ENCODE results near the gene DYRK3. TPM values are rescaled to one million over a fixed set of nuclear protein-coding genes. Genes with fewer than 3 reads are reported as not detected.

Gene DYRK3
- total and polyA plus RNA-seq, 9 of the 15 experiments (the other 6 are each of a cell fraction or from before 2014, with no cell fraction given) = 4.5 to 33.7 (median 25.7) TPM

DNA sequence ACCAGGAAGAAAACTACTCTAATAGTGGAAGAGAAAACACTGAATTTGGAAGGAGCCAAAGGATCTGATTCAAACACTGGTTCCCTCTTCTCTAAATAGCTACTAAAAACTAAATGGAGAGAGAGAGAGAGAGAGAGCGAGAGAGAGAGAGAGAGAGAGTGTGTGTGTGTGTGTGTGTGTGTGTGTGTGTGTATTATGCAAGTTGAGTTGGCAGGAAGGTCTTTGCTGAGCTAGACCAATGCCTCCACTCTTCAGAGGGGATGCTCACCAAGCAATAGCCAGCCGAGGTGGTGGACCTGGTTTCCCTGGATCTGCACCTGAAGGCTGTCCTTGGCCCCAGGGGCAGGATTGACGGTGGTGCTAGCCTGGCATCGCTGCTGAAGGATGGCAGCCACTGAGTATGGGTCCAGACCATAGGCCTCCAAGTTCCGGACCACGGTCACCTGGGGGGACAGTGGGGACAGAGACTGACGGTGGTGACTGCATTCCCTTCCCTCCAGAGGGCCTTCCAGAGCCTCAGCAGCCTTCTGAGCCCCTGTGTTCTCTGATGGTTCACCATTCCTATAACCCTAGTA is 41.9 kb upstream of the DYRK3 start:
- in situ Hi-C loops (cut with MboI) (loop anchor here (25.0 kb wide), 1 partner anchor 431 kb away; no protein-coding TSS in a partner anchor), intact Hi-C loops (cut with micrococcal nuclease) (no loop called here)
- Histone ChIP-seq H4K20me1 (replicated peaks; ENCODE audit: control insufficient read depth, insufficient read depth, low read length) (no peaks in the 10 kb centered on the region), H3K9me1 (ENCODE audit: control insufficient read depth, insufficient read depth, low read length) (no peaks in the 10 kb centered on the region), H3K27ac (ENCODE audit: extremely low read depth, low read depth, low read length) (no peak overlapping the region), H3K9ac (ENCODE audit: insufficient read depth in 1 of 2, low read depth in 2 of 2, low read length in 2 of 2) (no peak overlapping the region), H3K27me3 (ENCODE audit: control insufficient read depth in 2 of 2, insufficient read depth in 2 of 2, low read length in 2 of 2) (no peaks in the 10 kb centered on the region), H3K4me2 (ENCODE audit: insufficient read depth, low read length) (no peak overlapping the region), H3K4me1 (replicated peaks in 1 of 2; ENCODE audit: control insufficient read depth in 2 of 2, insufficient read depth in 2 of 2, low read length in 2 of 2) (peaks cover 0 to 14% of the 10 kb centered on the region in 2 experiments; a peak in 2 of 5 replicates), H3K4me3 (no peak overlapping the region), H2AFZ (ENCODE audit: low read depth, low read length) (no peak overlapping the region), H3K79me2 (ENCODE audit: control insufficient read depth, insufficient read depth, low read length) (no peaks in the 10 kb centered on the region), H3K36me3 (ENCODE audit: control insufficient read depth, insufficient read depth, low read length) (peaks cover 92% of the 10 kb centered on the region), H3K9me3 (replicated peaks; ENCODE audit: control insufficient read depth, insufficient read depth, low read depth, low read length) (no peaks in the 10 kb centered on the region)
- ChIA-PET CTCF (ENCODE audit: low intra/inter-chr PET ratio) (no interaction called here), POLR2A (interaction anchor here (0.6 to 1.1 kb wide), 2 partner anchors 12 to 322 kb away, joined by 3 read pairs; no protein-coding TSS in a partner anchor)
- whole genome bisulfite sequencing (ENCODE audit: insufficient coverage, low coverage, missing lambda C conversion rate) = 86% methylated on average over 7 of the region's 7 CpGs
- ATAC-seq = no peak
- TF ChIP-seq SAFB2 (IDR thresholded peaks at IDR 0.05; ENCODE audit: borderline replicate concordance, low read depth, low read length, severe bottlenecking) (no peak), KLF1 (tag; IDR thresholded peaks at IDR 0.05) (no peak), POLR3A (IDR thresholded peaks at IDR 0.05; ENCODE audit: borderline replicate concordance, extremely low read depth, insufficient read depth, insufficient read length) (no peak), CBFA2T2 (conservative IDR thresholded peaks at IDR 0.05) (no peak), POLR2B (IDR thresholded peaks at IDR 0.05; ENCODE audit: low read depth, partially characterized antibody) (no peak), CREBBP (IDR thresholded peaks at IDR 0.05; ENCODE audit: low read depth, low read length) (no peak), SRSF9 (IDR thresholded peaks at IDR 0.05; ENCODE audit: borderline replicate concordance, low read depth, low read length) (no peak), HNRNPLL (IDR thresholded peaks at IDR 0.05; ENCODE audit: low read depth, low read length, poor library complexity, severe bottlenecking) (no peak), THRAP3 (IDR thresholded peaks at IDR 0.05; ENCODE audit: borderline replicate concordance) (no peak), SMARCE1 (IDR thresholded peaks at IDR 0.05) (no peak), NUFIP1 (IDR thresholded peaks at IDR 0.05; ENCODE audit: partially characterized antibody) (no peak)
- TF ChIP-seq, protein P1, sequence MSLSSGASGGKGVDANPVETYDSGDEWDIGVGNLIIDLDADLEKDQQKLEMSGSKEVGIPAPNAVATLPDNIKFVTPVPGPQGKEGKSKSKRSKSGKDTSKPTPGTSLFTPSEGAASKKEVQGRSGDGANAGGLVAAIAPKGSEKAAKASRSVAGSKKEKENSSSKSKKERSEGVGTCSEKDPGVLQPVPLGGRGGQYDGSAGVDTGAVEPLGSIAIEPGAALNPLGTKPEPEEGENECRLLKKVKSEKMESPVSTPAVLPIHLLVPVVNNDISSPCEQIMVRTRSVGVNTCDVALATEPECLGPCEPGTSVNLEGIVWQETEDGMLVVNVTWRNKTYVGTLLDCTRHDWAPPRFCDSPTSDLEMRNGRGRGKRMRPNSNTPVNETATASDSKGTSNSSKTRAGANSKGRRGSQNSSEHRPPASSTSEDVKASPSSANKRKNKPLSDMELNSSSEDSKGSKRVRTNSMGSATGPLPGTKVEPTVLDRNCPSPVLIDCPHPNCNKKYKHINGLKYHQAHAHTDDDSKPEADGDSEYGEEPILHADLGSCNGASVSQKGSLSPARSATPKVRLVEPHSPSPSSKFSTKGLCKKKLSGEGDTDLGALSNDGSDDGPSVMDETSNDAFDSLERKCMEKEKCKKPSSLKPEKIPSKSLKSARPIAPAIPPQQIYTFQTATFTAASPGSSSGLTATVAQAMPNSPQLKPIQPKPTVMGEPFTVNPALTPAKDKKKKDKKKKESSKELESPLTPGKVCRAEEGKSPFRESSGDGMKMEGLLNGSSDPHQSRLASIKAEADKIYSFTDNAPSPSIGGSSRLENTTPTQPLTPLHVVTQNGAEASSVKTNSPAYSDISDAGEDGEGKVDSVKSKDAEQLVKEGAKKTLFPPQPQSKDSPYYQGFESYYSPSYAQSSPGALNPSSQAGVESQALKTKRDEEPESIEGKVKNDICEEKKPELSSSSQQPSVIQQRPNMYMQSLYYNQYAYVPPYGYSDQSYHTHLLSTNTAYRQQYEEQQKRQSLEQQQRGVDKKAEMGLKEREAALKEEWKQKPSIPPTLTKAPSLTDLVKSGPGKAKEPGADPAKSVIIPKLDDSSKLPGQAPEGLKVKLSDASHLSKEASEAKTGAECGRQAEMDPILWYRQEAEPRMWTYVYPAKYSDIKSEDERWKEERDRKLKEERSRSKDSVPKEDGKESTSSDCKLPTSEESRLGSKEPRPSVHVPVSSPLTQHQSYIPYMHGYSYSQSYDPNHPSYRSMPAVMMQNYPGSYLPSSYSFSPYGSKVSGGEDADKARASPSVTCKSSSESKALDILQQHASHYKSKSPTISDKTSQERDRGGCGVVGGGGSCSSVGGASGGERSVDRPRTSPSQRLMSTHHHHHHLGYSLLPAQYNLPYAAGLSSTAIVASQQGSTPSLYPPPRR (CRISPR knock-in tag; IDR thresholded peaks at IDR 0.05; ENCODE audit: borderline replicate concordance) = no peak
- TF ChIP-seq, protein P2, sequence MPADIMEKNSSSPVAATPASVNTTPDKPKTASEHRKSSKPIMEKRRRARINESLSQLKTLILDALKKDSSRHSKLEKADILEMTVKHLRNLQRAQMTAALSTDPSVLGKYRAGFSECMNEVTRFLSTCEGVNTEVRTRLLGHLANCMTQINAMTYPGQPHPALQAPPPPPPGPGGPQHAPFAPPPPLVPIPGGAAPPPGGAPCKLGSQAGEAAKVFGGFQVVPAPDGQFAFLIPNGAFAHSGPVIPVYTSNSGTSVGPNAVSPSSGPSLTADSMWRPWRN (IDR thresholded peaks at IDR 0.05; ENCODE audit: low read depth) = no peak
- TF ChIP-seq, protein P3, sequence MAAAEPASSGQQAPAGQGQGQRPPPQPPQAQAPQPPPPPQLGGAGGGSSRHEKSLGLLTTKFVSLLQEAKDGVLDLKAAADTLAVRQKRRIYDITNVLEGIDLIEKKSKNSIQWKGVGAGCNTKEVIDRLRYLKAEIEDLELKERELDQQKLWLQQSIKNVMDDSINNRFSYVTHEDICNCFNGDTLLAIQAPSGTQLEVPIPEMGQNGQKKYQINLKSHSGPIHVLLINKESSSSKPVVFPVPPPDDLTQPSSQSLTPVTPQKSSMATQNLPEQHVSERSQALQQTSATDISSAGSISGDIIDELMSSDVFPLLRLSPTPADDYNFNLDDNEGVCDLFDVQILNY (CRISPR knock-in tag; IDR thresholded peaks at IDR 0.05) = no peak
- FAIRE-seq = no peak
- no peak for DNase-seq (ENCODE audit: extremely low read depth in 1 of 4, low spot score in 3 of 4)
- no TSS peak for BruUV-seq (replicated peaks)
